ENCODE results near the gene CHMP4B. TPM values are rescaled to one million over a fixed set of nuclear protein-coding genes. Genes with fewer than 3 reads are reported as not detected.

The CHMP4B gene, protein sequence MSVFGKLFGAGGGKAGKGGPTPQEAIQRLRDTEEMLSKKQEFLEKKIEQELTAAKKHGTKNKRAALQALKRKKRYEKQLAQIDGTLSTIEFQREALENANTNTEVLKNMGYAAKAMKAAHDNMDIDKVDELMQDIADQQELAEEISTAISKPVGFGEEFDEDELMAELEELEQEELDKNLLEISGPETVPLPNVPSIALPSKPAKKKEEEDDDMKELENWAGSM
- total RNA-seq = 10 to 100 TPM; 44.2 to 49.3 TPM
- 86.5 TPM for polyA plus RNA-seq (2013, experiment 1 of 2)
- polyA plus RNA-seq (2013, experiment 2 of 2) = 84.1 TPM
- 18.7 to 135 (median 41.8) reads per million in 172 experiments for total RNA-seq

DNA sequence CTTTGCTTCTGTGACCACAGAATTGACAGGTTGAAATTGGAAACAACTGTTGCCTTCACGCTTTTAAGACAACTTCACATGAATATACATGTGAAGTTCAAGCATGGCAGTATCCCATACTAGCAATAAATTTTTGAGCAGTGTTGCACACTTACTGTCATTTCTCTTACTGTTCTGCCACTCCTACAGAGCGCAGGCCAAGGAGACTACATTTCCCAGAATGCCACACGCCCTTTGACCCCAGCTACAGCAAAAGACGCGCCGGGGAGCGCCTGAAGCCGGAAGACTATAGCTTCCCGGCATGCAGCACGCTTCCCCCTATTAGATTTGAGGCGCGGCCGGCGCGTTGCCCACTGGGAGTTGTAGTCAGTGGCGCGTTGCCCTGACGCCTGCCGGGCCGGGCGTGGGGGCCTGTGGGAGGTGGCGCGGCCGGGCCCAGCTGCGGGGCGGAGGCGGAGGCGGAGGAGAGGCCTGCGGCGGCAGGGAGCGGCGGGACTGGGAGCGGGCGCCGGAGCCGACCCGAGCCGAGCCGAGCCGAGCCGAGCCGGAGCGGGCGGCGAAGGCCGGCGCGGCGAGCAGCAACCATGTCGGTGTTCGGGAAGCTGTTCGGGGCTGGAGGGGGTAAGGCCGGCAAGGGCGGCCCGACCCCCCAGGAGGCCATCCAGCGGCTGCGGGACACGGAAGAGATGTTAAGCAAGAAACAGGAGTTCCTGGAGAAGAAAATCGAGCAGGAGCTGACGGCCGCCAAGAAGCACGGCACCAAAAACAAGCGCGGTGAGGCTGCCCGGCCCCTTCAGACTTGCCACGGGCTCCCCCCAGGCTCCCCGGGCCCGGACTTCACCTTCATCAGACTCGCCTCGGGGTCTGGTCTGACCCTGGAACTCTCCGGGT lies at the start of gene CHMP4B:
Gene CHMP4B (plus strand): TSS at position 464 of the 891 bp plus-strand sequence. CDS start 121 bp downstream, at position 585.
- Mint-ChIP-seq H3K27me3 (no peaks in the 10 kb centered on the region), H3K27ac (peak within 1 kb of the TSS; percentile 93), H3K4me1 (ENCODE audit: low read depth) (peaks cover 49% of the 10 kb centered on the region), H3K4me3 (peak within 1 kb of the TSS; percentile 100), H3K9me3 (no peaks in the 10 kb centered on the region), H3K36me3 (ENCODE audit: low read depth) (peaks cover 24% of the 10 kb centered on the region)
- ChIA-PET POLR2A (interaction anchor here (0.6 to 2.9 kb wide), 19 partner anchors 9 to 1931 kb away, joined by 3 to 40 read pairs (median 5); partner anchors contain the start of genes CBFA2T2, CDK5RAP1, EIF2S2 and PXMP4), CTCF (interaction anchor here (1.0 kb wide), 1 partner anchor 258 kb away, joined by 5 read pairs; no protein-coding TSS in a partner anchor)
- DNase-seq (peak; percentile 97 to 99 (median 98)), ATAC-seq (ENCODE audit: poor library complexity) (peak; percentile 95)
- no peaks in the 10 kb centered on the region for H3K36me3 ChIP-seq (ENCODE audit: insufficient read depth, low read length)
- H3K4me3 ChIP-seq (ENCODE audit: low read length) = peak within 1 kb of the TSS; percentile 83
- no peaks in the 10 kb centered on the region for H3K9me3 ChIP-seq (ENCODE audit: control insufficient read depth in 1 of 2, insufficient read depth in 1 of 2, low read length in 2 of 2)
- H3K27ac ChIP-seq (ENCODE audit: low read depth in 1 of 2, low read length in 2 of 2) = peak within 1 kb of the TSS; percentile 38 to 66
- peaks cover 45% of the 10 kb centered on the region for H3K4me1 ChIP-seq (ENCODE audit: insufficient read depth, low read length)
- intact Hi-C loops (cut with DNase I, micrococcal nuclease) = loop anchor here (1.0 to 10.0 kb wide), 12 partner anchors 46 to 1696 kb away; partner anchors contain the start of genes PXMP4 (in 2 of the 2), RALY (in 2 of the 2), AHCY (in 1 of the 2) and EIF2S2 (in 1 of the 2)
- TF ChIP-seq, protein P1, sequence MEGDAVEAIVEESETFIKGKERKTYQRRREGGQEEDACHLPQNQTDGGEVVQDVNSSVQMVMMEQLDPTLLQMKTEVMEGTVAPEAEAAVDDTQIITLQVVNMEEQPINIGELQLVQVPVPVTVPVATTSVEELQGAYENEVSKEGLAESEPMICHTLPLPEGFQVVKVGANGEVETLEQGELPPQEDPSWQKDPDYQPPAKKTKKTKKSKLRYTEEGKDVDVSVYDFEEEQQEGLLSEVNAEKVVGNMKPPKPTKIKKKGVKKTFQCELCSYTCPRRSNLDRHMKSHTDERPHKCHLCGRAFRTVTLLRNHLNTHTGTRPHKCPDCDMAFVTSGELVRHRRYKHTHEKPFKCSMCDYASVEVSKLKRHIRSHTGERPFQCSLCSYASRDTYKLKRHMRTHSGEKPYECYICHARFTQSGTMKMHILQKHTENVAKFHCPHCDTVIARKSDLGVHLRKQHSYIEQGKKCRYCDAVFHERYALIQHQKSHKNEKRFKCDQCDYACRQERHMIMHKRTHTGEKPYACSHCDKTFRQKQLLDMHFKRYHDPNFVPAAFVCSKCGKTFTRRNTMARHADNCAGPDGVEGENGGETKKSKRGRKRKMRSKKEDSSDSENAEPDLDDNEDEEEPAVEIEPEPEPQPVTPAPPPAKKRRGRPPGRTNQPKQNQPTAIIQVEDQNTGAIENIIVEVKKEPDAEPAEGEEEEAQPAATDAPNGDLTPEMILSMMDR (IDR thresholded peaks at IDR 0.05) = no peak
- no peaks in the 10 kb centered on the region for H3K27me3 ChIP-seq (ENCODE audit: control insufficient read depth in 1 of 2, insufficient read depth in 2 of 2, low read length in 2 of 2)

DNA sequence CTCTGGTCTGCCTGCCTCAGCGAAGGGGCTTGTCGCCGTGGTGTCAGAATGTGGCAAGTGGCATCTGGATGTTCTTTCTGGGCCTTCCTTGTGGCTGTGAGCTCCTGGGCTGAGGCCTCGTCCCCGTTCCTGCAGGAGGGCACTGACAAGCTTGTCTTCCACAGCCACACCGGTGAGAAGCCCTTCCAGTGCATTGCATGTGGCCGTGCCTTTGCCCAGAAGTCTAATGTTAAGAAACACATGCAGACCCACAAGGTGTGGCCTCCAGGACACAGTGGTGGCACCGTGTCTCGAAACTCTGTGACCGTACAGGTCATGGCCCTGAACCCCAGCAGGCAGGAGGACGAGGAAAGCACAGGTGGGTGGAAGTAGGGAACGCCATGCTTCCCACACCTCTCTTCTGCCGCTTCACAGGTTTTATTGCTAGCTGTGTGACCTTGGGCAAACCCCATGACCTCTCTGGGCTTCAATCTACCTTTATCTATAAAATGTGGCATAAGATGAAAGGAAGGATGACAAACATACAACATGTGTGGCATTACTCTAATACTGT lies 49.4 kb upstream of the CHMP4B start:
- Mint-ChIP-seq H3K9me3 (peaks cover 2% of the 10 kb centered on the region), H3K4me1 (ENCODE audit: low read depth) (no peaks in the 10 kb centered on the region), H3K27ac (no peak overlapping the region), H3K27me3 (no peaks in the 10 kb centered on the region), H3K4me3 (no peak overlapping the region), H3K36me3 (ENCODE audit: low read depth) (peaks cover 41% of the 10 kb centered on the region)
- Histone ChIP-seq H3K36me3 (ENCODE audit: insufficient read depth, low read length) (peaks cover 8% of the 10 kb centered on the region), H3K9me3 (ENCODE audit: control insufficient read depth in 1 of 2, insufficient read depth in 1 of 2, low read length in 2 of 2) (peaks cover 6% of the 10 kb centered on the region in 2 experiments), H3K4me1 (ENCODE audit: insufficient read depth, low read length) (no peaks in the 10 kb centered on the region), H3K4me3 (ENCODE audit: low read length) (no peak overlapping the region), H3K27me3 (ENCODE audit: control insufficient read depth in 1 of 2, insufficient read depth in 2 of 2, low read length in 2 of 2) (no peaks in the 10 kb centered on the region), H3K27ac (ENCODE audit: low read depth in 1 of 2, low read length in 2 of 2) (no peak overlapping the region)
- TF ChIP-seq, protein P1 (IDR thresholded peaks at IDR 0.05) = no peak
- no peak for ATAC-seq (ENCODE audit: poor library complexity)
- POLR2A ChIA-PET = no interaction called here
- no peak for DNase-seq
- intact Hi-C loops (cut with DNase I, micrococcal nuclease) = no loop called here
- CTCF ChIA-PET = no interaction called here

DNA sequence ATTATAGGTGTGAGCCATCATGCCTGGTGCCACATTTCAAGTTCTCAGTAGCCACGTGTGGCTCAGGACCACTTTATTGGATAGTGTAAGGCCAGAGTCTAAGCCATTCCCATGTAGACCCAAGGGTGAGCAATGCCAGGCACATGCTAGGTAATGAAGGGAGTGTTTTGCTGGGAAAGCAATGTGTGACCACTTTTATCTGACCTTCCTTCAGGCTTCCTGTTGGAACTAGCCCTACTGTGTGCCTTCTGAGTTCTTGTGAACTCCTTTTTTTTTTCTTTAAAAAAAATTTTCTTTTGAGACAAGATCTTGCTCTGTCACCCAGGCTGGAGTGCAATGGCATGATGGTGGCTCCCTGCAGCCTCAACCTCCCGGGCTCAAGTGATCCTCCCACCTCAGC lies 46.0 kb upstream of the CHMP4B start:
- ChIA-PET POLR2A (no interaction called here), CTCF (no interaction called here)
- no peaks in the 10 kb centered on the region for H3K4me1 Mint-ChIP-seq (ENCODE audit: low read depth)
- H3K4me3 Mint-ChIP-seq = no peak overlapping the region
- Histone ChIP-seq H3K27ac (ENCODE audit: low read depth in 1 of 2, low read length in 2 of 2) (no peak overlapping the region), H3K36me3 (ENCODE audit: insufficient read depth, low read length) (peaks cover 4% of the 10 kb centered on the region), H3K27me3 (ENCODE audit: control insufficient read depth in 1 of 2, insufficient read depth in 2 of 2, low read length in 2 of 2) (no peaks in the 10 kb centered on the region), H3K4me3 (ENCODE audit: low read length) (no peak overlapping the region), H3K9me3 (ENCODE audit: control insufficient read depth in 1 of 2, insufficient read depth in 1 of 2, low read length in 2 of 2) (no peaks in the 10 kb centered on the region), H3K4me1 (ENCODE audit: insufficient read depth, low read length) (no peaks in the 10 kb centered on the region)
- TF ChIP-seq, protein P1 (IDR thresholded peaks at IDR 0.05) = no peak
- no peaks in the 10 kb centered on the region for H3K27me3 Mint-ChIP-seq
- H3K9me3 Mint-ChIP-seq = no peaks in the 10 kb centered on the region
- H3K27ac Mint-ChIP-seq = no peak overlapping the region
- peaks cover 28% of the 10 kb centered on the region for H3K36me3 Mint-ChIP-seq (ENCODE audit: low read depth)
- no peak for DNase-seq
- no peak for ATAC-seq (ENCODE audit: poor library complexity)
- intact Hi-C loops (cut with DNase I, micrococcal nuclease) = no loop called here
